NCI-H2196 treated with DMSO at 0.1 percent for 48 hours (cell line): ENCODE data around the gene ZNF366.

ENCODE experiments used
- DNase-seq: peaks from one replicate; lab custom pipeline; 2025; ENCODE audit not compliant: unreplicated experiment; lab: John Stamatoyannopoulos, UW

ZNF366 gene

GRCh38 chr5:72467461-72467860 lies 39.7 kb downstream of the ZNF366 start:
- DNase-seq: no peak

- no peak for DNase-seq
Measured at GRCh38 chr5:72465601-72466563, 41.3 kb downstream of the ZNF366 start.

DNA sequence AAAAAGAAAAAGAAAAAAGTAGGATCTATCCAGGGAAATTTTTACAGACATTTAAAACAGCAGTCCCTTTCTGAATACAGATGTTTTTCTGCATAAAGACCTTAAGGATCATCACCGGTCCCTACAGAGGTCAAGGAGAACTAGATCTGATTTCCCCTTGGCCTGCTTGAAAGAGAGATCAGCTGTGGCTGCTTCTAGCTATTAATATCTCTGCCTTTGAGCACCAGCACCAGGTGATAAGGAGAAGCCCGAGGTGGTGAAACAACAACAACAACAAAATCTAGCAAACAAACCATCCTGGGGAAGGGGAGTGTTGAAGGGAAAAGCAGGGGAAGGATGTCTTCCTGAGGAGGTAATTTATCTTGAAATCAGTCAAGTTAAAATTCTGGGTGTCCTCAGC lies 42.1 kb downstream of the ZNF366 start:
- no peak for DNase-seq

DNA sequence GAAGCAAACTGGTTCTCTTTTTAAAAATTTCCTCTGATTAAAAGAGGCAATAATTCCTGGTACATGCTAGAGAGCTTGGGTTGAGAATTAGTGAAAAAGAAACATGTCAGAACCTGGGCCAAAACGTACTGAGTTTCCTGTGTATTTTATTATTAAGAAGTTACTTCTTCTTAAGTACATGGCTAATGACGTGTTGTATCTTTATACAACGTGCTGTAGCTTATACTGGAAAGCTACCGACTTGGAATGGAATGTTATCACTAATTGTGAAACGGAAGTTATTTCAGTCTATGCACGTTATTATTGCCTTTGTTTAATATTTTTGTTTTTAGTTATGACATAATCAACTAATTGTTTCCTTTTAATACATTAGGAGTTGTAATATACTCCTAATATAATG lies 43.1 kb downstream of the ZNF366 start:
- no peak for DNase-seq

GRCh38 chr5:72463449-72464052 lies 43.7 kb downstream of the ZNF366 start:
- no peak for DNase-seq

DNA sequence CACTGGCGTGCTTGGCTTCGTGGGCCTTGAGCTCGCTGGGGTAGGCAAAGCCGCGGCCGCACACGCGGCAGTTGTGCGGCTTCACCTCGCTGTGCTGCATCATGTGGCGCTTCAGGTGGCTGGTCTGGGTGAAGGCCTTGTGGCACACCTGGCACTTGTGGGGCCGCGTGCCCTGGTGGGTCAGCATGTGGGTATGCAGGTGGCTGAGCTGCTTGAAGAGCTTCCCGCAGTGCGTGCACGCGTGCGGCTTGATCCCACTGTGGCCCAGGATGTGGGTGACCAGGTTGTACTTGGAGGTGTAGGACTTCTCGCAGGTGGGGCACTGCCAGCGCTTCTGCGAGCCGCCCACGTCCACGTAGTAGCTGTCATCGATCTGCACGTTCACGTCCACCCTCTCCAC lies 46.8 kb downstream of the ZNF366 start:
- DNase-seq: no peak

GRCh38 chr5:72459913-72460312 lies 47.3 kb downstream of the ZNF366 start:
- DNase-seq: no peak

DNA sequence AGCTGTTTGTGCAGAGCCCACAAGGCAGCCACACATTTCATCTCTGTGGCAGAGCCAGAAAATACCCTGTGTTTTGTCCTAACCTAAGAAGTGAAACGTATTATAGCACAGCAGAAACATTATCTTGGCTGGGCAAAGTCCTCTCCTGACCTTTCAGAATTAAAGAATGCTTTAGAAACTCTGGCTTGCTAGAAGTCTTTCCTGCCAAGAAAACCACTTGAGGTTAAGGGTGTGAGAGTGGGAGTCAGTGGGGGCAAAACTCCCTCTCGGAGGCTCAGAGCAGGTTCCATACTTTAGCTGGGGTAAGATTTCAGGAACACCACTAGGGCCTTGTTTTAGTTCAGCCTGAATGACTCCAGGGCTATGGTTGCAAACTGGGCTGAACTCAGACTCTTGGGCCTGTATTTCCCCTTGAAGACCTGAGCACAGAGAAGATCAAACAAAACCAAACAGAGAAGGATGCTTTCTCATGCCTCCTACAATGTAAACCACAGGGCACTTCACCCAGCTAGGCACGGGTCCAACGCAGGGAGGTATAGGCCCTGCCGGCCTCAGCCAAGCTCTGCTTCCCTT lies 48.0 kb downstream of the ZNF366 start:
- no peak for DNase-seq

GRCh38 chr5:72458407-72458806 lies 48.8 kb downstream of the ZNF366 start:
- DNase-seq: no peak

- DNase-seq: no peak
Measured at GRCh38 chr5:72457491-72457890, 49.7 kb downstream of the ZNF366 start.

DNA sequence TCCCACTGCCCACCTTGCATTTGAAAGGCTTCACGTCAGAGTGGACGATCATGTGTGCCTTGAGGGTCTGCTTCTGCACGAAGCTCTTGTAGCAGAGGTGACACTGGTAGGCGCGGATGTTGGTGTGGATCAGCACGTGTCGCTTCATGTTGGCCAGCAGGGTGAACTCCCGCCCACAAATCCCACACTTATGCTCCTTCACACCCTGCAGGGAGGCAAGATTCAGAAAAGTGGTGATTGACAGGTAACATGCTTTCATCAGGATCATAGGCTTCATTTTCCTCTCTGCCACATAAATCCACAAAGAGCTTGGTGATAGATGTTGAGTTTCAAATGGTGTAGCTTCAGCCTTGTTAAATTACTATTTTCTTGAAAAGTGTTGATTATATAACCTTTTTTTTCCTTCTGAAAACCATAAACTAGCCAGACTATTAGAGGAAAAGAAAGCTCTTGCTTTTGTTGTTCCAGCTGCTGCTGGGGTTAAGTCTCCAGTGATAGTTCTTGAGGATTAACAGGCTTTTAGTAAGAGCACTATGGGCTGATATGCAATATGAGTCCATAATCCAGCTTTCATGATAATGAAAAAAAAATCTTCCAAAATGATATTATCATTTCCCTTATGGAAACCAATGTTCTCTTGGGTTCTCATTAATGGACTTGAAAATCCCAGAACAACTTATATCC lies 50.7 kb downstream of the ZNF366 start:
- no peak for DNase-seq

- no peak for DNase-seq
Measured at GRCh38 chr5:72455476-72455875, 51.7 kb downstream of the ZNF366 start.

DNA sequence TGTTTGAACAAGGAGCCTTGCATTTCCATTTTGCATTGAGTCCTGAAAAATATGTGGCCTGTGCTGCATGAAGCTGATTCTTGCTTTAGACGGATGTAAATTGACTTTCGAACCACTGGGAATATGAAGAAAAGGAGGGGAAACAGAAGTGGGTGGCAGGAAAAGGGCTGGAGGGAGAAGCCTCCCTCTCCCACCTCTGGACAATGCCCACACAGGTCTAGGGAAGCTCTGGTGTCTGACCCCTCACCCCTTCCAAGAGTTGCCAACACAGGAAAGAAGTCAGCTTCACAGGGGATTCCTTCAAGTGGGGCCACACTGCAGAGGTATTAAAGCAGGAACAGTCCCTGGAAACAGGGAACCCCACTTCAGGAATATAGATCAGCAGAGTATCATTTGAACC lies 52.2 kb downstream of the ZNF366 start:
- no peak for DNase-seq

GRCh38 chr5:72453246-72453775 lies 53.9 kb downstream of the ZNF366 start:
- DNase-seq: no peak

DNA sequence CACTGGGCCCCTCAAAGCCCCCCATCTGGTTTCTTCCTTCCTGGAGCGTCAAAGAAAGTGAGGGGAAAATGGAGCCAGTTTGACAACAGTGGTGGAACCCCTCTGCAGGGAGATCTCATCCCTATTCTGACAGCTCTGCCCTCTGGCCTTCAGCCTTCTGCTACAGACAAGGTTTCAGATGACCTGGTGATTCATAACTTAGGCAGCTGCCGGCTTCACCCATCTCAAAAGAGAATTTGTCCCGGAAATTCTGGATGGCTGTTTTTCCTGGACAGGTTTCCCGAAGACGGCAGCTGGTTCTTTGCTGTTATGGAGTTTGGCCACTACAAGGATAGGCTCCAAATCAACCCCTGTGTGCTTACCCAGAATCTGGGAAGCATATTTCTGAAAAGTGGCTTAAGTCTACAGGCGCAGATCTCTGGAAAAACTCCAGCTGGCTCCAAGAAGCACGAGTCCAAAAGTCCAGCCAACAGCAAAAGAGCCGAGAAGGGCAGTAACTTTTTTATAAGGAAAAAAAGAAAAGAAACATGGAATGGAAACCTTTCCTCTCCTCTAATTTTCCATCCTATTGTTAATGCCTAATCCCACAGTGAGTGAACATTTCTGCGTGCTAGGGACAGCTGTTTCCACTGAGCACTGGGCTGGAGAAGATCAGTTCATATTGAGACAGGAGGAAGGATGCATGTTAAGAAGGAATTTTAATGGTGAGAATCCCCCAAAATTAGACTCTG lies 54.5 kb downstream of the ZNF366 start:
- DNase-seq: no peak

GRCh38 chr5:72451741-72452505 lies 55.3 kb downstream of the ZNF366 start:
- no peak for DNase-seq

DNA sequence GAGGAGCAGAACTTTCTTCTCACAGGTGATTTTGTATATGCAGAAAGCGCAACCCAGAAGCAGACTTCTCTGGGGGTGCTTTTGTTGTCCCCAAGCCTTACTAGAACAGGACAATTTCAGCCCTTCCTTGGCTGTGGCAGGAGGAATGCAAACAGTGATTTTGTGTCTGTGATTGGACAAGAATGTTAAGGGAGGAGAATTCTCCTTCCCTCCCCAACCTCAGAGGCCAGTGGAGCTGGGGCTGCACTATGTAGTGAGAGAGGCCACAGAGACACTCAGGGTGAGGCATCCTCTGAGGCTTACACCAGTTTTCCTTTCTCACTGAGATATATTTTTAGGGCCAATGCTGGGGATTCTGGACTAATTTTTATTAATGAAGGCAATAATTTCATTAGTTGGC lies 58.8 kb downstream of the ZNF366 start:
- DNase-seq: no peak

- DNase-seq: no peak
Measured at GRCh38 chr5:72447751-72448150, 59.5 kb downstream of the ZNF366 start.

GRCh38 chr5:72445969-72446368 lies 61.2 kb downstream of the ZNF366 start:
- no peak for DNase-seq

GRCh38 chr5:72443883-72444282 lies 63.3 kb downstream of the ZNF366 start:
- no peak for DNase-seq
